K562 (cell line): ENCODE data around the gene OCIAD1. TPM values are rescaled to one million over a fixed set of nuclear protein-coding genes. Genes with fewer than 3 reads are reported as not detected.

Source experiments
- ATAC-seq: fragments of 200-7000 bp; cut with Tn5 transposase; 3 replicates; pipeline ENCODE4 v1.9.1; 2020; ENCODE audit warnings: moderate library complexity
- BruUV-seq: library from RNA; stranded (reverse); fragments of 400-500 nt; replicated peaks from 2 replicates; lab custom pipeline; 2021; lab: Mats Ljungman, UMichigan
- CTCF ChIA-PET: fragments of 300-600 bp; formaldehyde crosslinking; extraction: SDS; loops from one replicate; lab custom pipeline; 2021; ENCODE audit warnings: low intra/inter-chr PET ratio; lab: Yijun Ruan, JAX
- POLR2A ChIA-PET: fragments of 300-600, 350-650 bp; sonication (Branson Sonifier 250); formaldehyde crosslinking; extraction: SDS; loops from one replicate; lab custom pipeline; 2021; ENCODE audit warnings: antibody characterized with exemption, inconsistent platforms; lab: Yijun Ruan, JAX
- DNase-seq, 4 experiments: peaks; one replicate each; pipeline versions ENCODE4 v3.0.0 to v3.0.0-alpha.2; 2011 to 2018; ENCODE audit warnings: low spot score in 3 of 4, mixed read lengths in 3 of 4; ENCODE audit errors: extremely low read depth in 1 of 4
- FAIRE-seq: peaks from 2 replicates; lab custom pipeline; 2011; peaks lifted over from hg19 to GRCh38; lab: Jason Lieb, UNC
- H2AFZ ChIP-seq: 2 replicates; pipeline ENCODE4 v1.6.0; 2011; ENCODE audit warnings: low read depth, low read length, control low read depth, inconsistent platforms
- H3K27ac ChIP-seq: fragments of 200-600 bp; 3 replicates; pipeline ENCODE4 v1.8.0; 2011; ENCODE audit warnings: low read depth, mild to moderate bottlenecking, control low read depth, inconsistent platforms, low read length, moderate library complexity, mixed read lengths; ENCODE audit errors: extremely low read depth
- H3K27me3 ChIP-seq, 2 experiments: fragments of 300-600 bp in 1 of 2; 2 replicates in 1 of 2; 3 replicates in 1 of 2; pipeline versions ENCODE4 v1.6.0 to v1.8.0; 2011; ENCODE audit warnings: inconsistent platforms in 2 of 2, low read length in 2 of 2, mild to moderate bottlenecking in 1 of 2, mixed read lengths in 1 of 2, moderate library complexity in 1 of 2; ENCODE audit not compliant: control insufficient read depth in 2 of 2, insufficient read depth in 2 of 2
- H3K36me3 ChIP-seq: fragments of 300-600 bp; 3 replicates; pipeline ENCODE4 v1.8.0; 2011; ENCODE audit warnings: mild to moderate bottlenecking, low read length, inconsistent platforms; ENCODE audit not compliant: control insufficient read depth, insufficient read depth
- H3K4me1 ChIP-seq, 2 experiments: fragments of 200-600 bp in 1 of 2; replicated peaks in 1 of 2; 2 replicates in 1 of 2; 3 replicates in 1 of 2; pipeline versions ENCODE4 v1.5.1 to v1.8.0; 2011; ENCODE audit warnings: inconsistent platforms in 2 of 2, low read length in 2 of 2, mild to moderate bottlenecking in 1 of 2, mixed read lengths in 1 of 2, moderate library complexity in 1 of 2; ENCODE audit not compliant: control insufficient read depth in 2 of 2, insufficient read depth in 2 of 2
- H3K4me2 ChIP-seq: 2 replicates; pipeline ENCODE4 v1.6.1; 2011; ENCODE audit warnings: low read length, control low read depth, inconsistent platforms, mixed read lengths; ENCODE audit not compliant: insufficient read depth
- H3K4me3 ChIP-seq: fragments of 200-600 bp; sonication (generic), shearing (Covaris generic); 2 replicates; pipeline ENCODE4 v1.5.1; 2016; ENCODE audit warnings: control low read depth, inconsistent platforms
- H3K79me2 ChIP-seq: fragments of 200-600 bp; 3 replicates; pipeline ENCODE4 v1.8.0; 2011; ENCODE audit warnings: low read length, inconsistent platforms; ENCODE audit not compliant: control insufficient read depth, insufficient read depth
- H3K9ac ChIP-seq, 2 experiments: 2 replicates each; pipeline versions ENCODE4 v1.6.0 to v1.6.1; 2011; ENCODE audit warnings: low read depth in 2 of 2, low read length in 2 of 2, control low read depth in 1 of 2, inconsistent platforms in 1 of 2, mild to moderate bottlenecking in 1 of 2, mixed read lengths in 1 of 2; ENCODE audit not compliant: insufficient read depth in 1 of 2
- H3K9me1 ChIP-seq: one replicate; pipeline ENCODE4 v1.6.0; 2011; ENCODE audit warnings: inconsistent platforms, mild to moderate bottlenecking, low read length, moderate library complexity; ENCODE audit not compliant: control insufficient read depth, insufficient read depth
- H3K9me3 ChIP-seq: replicated peaks from 2 replicates; pipeline ENCODE4 v1.5.1; 2011; ENCODE audit warnings: low read depth, low read length, inconsistent platforms; ENCODE audit not compliant: control insufficient read depth, insufficient read depth
- H4K20me1 ChIP-seq: replicated peaks from 2 replicates; pipeline ENCODE4 v1.6.1; 2011; ENCODE audit warnings: low read length, inconsistent platforms, mixed read lengths; ENCODE audit not compliant: control insufficient read depth, insufficient read depth
- CEBPG ChIP-seq, 3 experiments: fragments of 200-800 bp in 1 of 3; sonication (Bioruptor generic) in 1 of 3; sonication (generic) in 1 of 3; formaldehyde crosslinking in 1 of 3; IDR thresholded peaks in 2 of 3; conservative IDR thresholded peaks in 1 of 3; 2 replicates each; pipeline versions ENCODE4 v1.6.1 to v1.8.0; 2016 to 2022; ENCODE audit warnings: missing compliant biosample characterization in 2 of 3, missing genetic modification characterization in 2 of 3, mild to moderate bottlenecking in 1 of 3, missing genetic modification reagents in 1 of 3
- MECOM ChIP-seq: fragments of 250-450 bp; sonication (Bioruptor Pico); IDR thresholded peaks from 2 replicates; pipeline ENCODE4 v1.8.0; 2022; ENCODE audit warnings: inconsistent platforms
- NR0B1 ChIP-seq: fragments of 450-650 bp; IDR thresholded peaks from one replicate; pipeline ENCODE4 v1.6.1; 2018; ENCODE audit warnings: mild to moderate bottlenecking, moderate library complexity; ENCODE audit not compliant: partially characterized antibody
- RHOXF2B ChIP-seq: fragments of 250-450 bp; sonication (Bioruptor Pico); conservative IDR thresholded peaks from 2 replicates; pipeline ENCODE4 v1.5.1; 2021
- SMARCA4 ChIP-seq: fragments of 450-650 bp; IDR thresholded peaks from 2 replicates; pipeline ENCODE4 v1.6.1; 2016
- ZBTB43 ChIP-seq: sonication (generic); formaldehyde crosslinking; IDR thresholded peaks from 2 replicates; pipeline ENCODE4 v1.8.0; 2023; ENCODE audit warnings: mild to moderate bottlenecking, missing genetic modification reagents
- ZC3H11A ChIP-seq: IDR thresholded peaks from 2 replicates; pipeline ENCODE4 v1.6.1; 2012; ENCODE audit warnings: low read depth, low read length, improper control_type of control experiment
- ZNF134 ChIP-seq: fragments of 250-450 bp; sonication (Bioruptor Pico); conservative IDR thresholded peaks from 2 replicates; pipeline ENCODE4 v1.4.0; 2020
- ZNF174 ChIP-seq: fragments of 250-450 bp; sonication (Bioruptor Pico); IDR thresholded peaks from 2 replicates; pipeline ENCODE4 v1.4.0; 2020; ENCODE audit warnings: mild to moderate bottlenecking
- ZNF398 ChIP-seq: fragments of 250-450 bp; sonication (Bioruptor Pico); IDR thresholded peaks from 2 replicates; pipeline ENCODE4 v1.8.0; 2021; ENCODE audit warnings: moderate library complexity, mild to moderate bottlenecking, inconsistent platforms
- ZNF57 ChIP-seq: fragments of 450-650 bp; formaldehyde crosslinking; IDR thresholded peaks from 2 replicates; pipeline ENCODE4 v1.4.0; 2020; ENCODE audit warnings: mild to moderate bottlenecking, moderate library complexity
- WGBS: fragments of 100-300 bp; shearing (Covaris generic); methylation state at CpG from one replicate; pipeline ENCODE4 v1.1.6; 2016; ENCODE audit warnings: low coverage, mixed read lengths; ENCODE audit not compliant: insufficient coverage; ENCODE audit errors: missing lambda C conversion rate; 5-methylcytosine and 5-hydroxymethylcytosine counted together
- in situ Hi-C: fragments of 300-500 bp; cut with MboI; formaldehyde crosslinking; loops from 4 replicates; pipeline ENCODE4 v1.15.0; 2018; ENCODE audit warnings: inconsistent platforms, mixed read lengths
- intact Hi-C: fragments of 100-400 bp; cut with micrococcal nuclease; formaldehyde crosslinking; loops from 2 replicates; pipeline ENCODE4 v1.14.2; 2022
- polyA plus RNA-seq, 8 experiments: library from polyadenylated mRNA; depleted of rRNA in 4 of 8; stranded (reverse) in 5 of 8; unstranded in 3 of 8; fragments of >200 nt; fragmentation: Nextera tagmentation in 2 of 8; fragmentation: Illumina TruSeq in 1 of 8; extraction: Ambion mirVana in 2 of 8; extraction: Trizol in 1 of 8; gene quantifications; 2 replicates each; pipeline versions ENCODE4 v1.2.1 to v1.2.3, GENCODE V29; 2011 to 2014; ENCODE audit warnings: inconsistent platforms in 1 of 8, missing spikeins in 1 of 8
- total RNA-seq, 7 experiments: library from RNA; depleted of rRNA in 6 of 7; stranded (reverse); fragments of >200 nt in 6 of 7; fragmentation: Illumina TruSeq in 2 of 7; extraction: Trizol in 2 of 7; gene quantifications; 2 replicates each; pipeline versions ENCODE4 v1.2.1 to v1.2.3, GENCODE V29; 2011 to 2021; ENCODE audit warnings: low replicate concordance in 1 of 7

OCIAD1 gene
- total and polyA plus RNA-seq, 9 of the 15 experiments (the other 6 are each of a cell fraction or from before 2014, with no cell fraction given): 99.0 to 358 (median 196) TPM

GRCh38 chr4:48804584-48805301 is 26.1 kb upstream of the OCIAD1 start (continued):
- TF ChIP-seq ZBTB43 (CRISPR knock-in tag): no peak
- no peak for TF ChIP-seq ZNF398

GRCh38 chr4:48812866-48813265 is 18.0 kb upstream of the OCIAD1 start:
- Histone ChIP-seq H2AFZ (no peak overlapping the region), H3K9me3 (no peaks in the 10 kb centered on the region), H3K27ac (no peak overlapping the region), H3K36me3 (no peaks in the 10 kb centered on the region), H3K79me2 (no peaks in the 10 kb centered on the region), H4K20me1 (no peaks in the 10 kb centered on the region), H3K4me2 (no peak overlapping the region), H3K9ac (no peak overlapping the region), H3K4me3 (no peak overlapping the region), H3K9me1 (no peaks in the 10 kb centered on the region), H3K4me1 (no peaks in the 10 kb centered on the region; a peak in 1 of 5 replicates), H3K27me3 (peaks cover 0 to 3% of the 10 kb centered on the region in 2 experiments; a peak in 1 of 5 replicates)
- WGBS: 33% methylated on average over 6 of the region's 6 CpGs
- ChIA-PET POLR2A (interaction anchor here (0.9 to 1.2 kb wide), 2 partner anchors 27 to 49 kb away, joined by 3 read pairs; no protein-coding TSS in a partner anchor), CTCF (no interaction called here)
- intact Hi-C loops: no loop called here
- DNase-seq: no peak
- no TSS peak for BruUV-seq
- FAIRE-seq: no peak
- ATAC-seq: no peak
- TF ChIP-seq SMARCA4 (no peak), ZC3H11A (no peak), CEBPG (CRISPR knock-in tag; IDR thresholded peaks at IDR 0.05) (no peak), CEBPG (tag; conservative IDR thresholded peaks at IDR 0.05 in 1 of 2, IDR thresholded peaks at IDR 0.05 in 1 of 2) (no peak), ZNF134 (CRISPR knock-in tag) (no peak), NR0B1 (no peak), ZNF174 (CRISPR knock-in tag) (no peak), ZNF57 (CRISPR knock-in tag) (no peak), MECOM (CRISPR knock-in tag) (no peak), RHOXF2B (CRISPR knock-in tag) (no peak)
- in situ Hi-C loops: no loop called here
